Activated CD8-positive, alpha-beta memory T cell treated with anti-CD3 and anti-CD28 coated beads for 1 hour (primary cell): Measurements from ENCODE around the gene USP10.
A peak's percentile ranks its signal among the peaks of the same experiment; 100 is the strongest.

Experiments used
- DNase-seq, 2 donors: peaks; one replicate each; pipeline ENCODE4 v3.0.0-alpha.2; 2020; ENCODE audit warnings: low read depth in 1 of 2; ENCODE audit errors: extremely low read depth in 1 of 2

The USP10 gene

GRCh38 chr16:84795329-84796053 lies 95.7 kb downstream of the USP10 start:
- no peak for DNase-seq

DNA sequence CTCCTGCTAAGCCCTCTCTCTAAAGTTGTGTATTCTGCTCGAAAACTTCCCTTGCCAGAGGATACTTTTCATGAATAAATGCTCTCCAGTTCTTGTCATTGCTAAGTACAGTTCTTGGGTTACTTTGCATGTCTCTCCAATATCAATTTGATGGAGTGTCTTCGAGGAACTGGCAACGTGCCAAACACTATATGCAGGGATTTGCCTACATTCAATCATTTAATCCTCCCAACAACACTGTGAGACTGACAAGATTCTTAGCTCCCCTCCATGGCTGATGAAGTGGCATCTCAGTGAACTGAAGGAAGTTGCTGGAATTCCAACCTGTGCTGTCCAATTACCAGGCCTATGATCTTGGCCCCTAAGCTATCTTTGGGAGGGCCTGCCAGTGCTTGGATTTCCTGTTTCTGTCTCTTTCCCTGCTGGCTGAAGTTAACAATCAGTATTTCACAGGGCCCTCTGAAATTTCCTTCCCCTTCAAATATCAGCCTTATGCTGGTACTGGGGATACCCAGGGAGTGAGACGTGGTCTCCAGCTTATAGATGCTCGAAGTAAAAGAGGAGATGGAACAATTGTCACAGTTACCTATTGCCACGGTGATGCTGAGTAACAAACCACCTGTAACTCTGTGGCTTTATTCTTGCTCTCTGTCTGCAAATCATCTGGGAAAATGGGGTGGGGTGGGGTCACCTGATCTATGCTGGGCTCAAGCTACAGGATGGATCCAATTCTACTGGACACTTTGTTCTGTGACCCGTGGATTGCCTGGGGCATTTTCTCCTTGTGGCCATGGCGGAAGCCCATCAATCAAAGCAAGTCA lies 100.6 kb downstream of the USP10 start:
- DNase-seq = no peak

DNA sequence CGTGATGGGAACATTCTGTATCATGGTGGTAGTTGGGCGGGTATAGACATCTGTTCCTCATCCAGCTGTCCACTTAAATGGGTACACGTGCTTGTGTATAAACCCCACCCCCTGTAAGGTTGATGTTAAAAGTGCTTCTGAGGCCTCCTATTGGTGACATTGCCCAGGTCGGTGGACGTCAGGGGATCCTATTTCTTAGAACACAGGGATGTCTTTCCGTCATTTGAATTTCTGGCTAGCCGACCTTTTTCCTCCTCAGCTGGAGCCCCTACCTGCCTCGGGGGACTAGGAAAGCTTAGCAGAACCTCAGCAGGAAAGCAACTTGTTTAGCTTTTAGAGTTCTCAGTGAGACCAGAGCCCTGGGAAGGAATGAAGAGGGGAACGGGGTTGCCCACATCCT lies 103.3 kb downstream of the USP10 start:
- DNase-seq = no peak

GRCh38 chr16:84804326-84804725 lies 104.5 kb downstream of the USP10 start:
- no peak for DNase-seq

- DNase-seq = no peak
Measured at GRCh38 chr16:84806256-84806889, 106.6 kb downstream of the USP10 start.

- no peak for DNase-seq
Measured at GRCh38 chr16:84806890-84807258, 107.1 kb downstream of the USP10 start.

DNA sequence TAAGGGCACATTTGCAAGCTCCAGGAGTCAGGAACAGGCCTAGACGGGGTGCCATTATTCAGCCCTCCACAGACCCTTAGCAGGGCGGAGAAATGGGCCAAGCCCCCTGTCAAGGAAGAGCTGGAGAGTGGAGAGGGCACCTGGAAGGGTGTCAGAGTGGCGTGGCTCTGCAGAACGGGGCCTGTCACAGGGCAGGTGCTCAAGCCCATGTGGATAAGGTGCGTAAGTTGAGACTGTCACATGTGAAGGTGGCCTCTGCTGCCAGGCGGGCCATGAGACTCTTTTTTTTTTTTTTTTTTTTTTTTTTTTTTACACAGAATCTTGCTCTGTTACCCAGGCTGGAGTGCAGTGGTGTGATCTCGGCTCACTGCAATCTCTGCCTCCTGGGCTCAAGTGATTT lies 108.0 kb downstream of the USP10 start:
- no peak for DNase-seq

- DNase-seq = no peak
Measured at GRCh38 chr16:84808826-84809225, 109.0 kb downstream of the USP10 start.

DNA sequence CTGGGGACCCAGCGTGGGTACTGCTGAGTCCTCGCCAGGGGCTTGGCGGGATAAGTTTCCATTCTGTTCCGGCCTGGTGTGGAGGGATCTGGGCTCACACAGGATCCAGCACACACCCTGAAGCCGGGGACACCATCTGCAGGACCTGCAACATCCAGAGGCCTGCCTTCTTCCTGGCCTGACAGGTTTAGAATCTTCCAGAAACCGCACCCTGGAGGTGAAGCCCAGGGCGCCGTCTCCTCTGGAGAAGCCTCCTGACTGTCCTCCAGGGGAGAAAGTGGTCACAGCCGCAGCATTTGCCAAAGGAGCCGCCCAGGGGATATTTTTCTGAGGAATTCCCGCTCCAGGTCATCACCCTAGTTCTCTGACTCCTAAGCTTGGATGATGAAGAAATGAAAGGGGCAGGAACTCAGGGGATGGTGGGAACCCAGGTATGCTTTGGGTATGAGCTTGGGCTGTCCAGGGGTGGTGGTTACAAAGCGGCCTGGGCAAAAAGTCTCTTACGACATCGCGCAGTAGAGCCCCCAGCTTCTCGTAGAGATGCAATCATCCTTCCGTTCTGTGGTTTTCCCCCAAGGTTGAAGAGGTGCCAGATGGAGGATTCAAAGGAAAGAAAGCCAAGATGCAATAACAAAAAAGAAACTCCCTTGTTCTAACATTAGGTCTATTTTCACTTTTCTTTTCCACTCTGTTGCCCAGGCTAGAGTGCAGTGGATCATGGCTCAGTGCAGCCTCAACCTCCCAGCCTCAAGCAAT lies 110.9 kb downstream of the USP10 start:
- no peak for DNase-seq

DNA sequence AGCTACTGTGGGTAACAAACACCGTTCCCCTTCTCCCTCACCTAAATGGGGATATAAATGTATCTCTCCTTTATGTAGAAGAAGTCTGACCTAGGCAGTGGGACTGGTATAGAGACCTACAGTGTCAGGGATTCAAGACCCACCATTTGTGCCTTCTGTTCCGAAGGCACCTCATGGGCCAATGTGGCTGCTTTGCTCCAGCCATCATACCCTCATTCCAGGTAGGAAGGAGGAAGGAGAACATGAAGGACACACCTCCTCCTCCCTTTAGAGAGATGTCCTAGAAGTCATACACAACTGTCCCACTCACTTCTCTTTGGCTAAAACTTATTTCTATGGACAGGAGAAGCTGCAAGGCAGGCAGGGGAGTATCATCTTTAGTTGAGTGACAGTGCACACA lies 111.7 kb downstream of the USP10 start:
- no peak for DNase-seq

DNA sequence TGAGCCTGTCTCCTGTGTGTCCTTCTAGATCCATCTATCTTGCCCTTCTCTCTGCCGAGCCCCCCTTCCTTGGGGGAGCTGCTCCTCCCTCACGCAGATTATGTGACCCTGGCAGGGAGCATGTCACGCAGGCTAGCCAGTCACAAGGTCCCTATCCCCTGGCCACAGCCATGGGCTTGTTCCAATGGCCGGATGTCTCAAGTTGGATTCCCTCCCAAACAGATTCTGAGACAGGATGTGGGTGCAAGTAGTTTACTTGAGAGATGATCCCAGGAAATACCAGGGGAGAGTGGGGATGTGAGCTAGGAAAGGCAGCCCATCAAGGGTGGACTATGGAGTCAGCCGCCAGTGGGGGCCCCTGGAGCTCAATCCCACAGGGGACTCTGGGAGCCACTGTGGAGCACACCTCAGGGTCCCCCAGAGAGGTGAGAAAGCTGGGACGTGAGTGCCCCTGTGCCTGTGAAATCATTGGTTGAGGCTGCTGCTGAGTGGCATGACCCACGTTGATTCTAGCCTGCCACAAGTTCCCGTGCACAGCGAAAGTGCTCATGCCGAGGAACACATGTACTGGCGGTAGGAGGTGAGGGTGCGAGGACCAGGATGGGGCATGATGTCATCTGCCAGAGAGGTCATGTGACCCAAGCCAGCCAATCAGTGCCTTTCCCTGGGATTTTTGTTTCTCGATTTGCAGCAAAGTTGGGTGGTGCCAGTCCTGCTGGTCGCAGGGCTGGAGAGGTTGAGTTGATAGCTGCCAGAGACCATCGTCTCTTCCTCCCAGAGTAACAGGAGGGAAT lies 113.5 kb downstream of the USP10 start:
- no peak for DNase-seq

GRCh38 chr16:84815462-84815861 lies 115.7 kb downstream of the USP10 start:
- DNase-seq = no peak

- DNase-seq = no peak
Measured at GRCh38 chr16:84816023-84816422, 116.2 kb downstream of the USP10 start.

DNA sequence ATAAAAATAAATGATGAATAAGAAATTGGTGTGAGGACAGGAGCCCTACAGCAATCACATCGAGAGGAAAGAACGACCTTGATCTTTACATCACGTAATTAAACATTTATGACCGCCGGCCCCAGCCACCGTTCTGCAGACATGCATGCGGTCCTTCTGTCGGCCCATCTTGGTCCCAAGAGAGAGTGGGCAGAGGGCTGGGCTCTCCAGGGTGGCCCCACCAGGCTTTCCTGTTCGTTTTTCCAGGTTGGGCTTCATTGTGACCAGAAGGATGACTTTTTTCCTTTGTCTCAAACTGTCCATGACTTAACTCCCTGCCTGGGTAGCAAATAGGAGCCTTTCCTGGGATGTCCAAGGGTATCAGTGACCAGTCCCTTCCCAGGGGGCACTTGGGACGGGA lies 116.7 kb downstream of the USP10 start:
- no peak for DNase-seq

- no peak for DNase-seq
Measured at GRCh38 chr16:84817206-84817605, 117.4 kb downstream of the USP10 start.

DNA sequence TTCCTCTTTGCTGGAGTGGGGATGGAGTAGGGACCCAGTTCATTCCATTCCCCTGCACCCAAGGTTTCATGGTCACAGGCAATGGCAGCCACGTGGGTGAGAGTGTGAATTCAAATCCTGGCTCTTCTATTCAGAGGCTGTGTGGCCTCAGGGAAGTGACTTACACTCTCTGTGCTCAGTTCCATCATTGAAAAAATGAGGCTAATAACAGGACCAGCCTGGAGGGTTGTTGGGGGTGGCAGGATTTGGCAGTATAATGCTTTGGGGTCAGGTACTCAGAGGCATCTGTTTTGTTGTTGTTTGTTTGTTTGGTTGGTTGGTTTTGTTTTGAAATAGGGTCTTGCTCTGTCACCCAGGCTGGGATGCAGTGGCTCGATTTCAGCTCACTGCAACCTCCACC lies 117.8 kb downstream of the USP10 start:
- no peak for DNase-seq

DNA sequence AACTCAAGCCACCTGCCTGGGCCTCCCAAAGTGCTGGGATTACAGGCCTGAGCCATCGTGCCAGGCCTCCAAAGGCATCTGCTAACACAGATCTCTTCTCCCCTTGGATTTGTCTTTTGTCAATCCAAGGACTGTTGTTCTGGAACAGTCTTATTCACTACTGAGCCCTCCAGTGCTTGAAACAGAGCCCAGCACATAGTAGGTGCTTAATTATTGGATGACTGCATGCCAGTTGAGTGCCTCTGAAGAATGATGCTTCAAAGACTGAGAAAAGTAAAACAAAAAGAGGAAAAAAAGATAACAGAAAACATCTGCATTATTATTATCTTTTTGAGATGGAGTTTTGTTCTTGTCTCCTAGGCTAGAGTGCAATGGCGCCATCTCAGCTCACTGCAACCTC lies 118.3 kb downstream of the USP10 start:
- DNase-seq = no peak

DNA sequence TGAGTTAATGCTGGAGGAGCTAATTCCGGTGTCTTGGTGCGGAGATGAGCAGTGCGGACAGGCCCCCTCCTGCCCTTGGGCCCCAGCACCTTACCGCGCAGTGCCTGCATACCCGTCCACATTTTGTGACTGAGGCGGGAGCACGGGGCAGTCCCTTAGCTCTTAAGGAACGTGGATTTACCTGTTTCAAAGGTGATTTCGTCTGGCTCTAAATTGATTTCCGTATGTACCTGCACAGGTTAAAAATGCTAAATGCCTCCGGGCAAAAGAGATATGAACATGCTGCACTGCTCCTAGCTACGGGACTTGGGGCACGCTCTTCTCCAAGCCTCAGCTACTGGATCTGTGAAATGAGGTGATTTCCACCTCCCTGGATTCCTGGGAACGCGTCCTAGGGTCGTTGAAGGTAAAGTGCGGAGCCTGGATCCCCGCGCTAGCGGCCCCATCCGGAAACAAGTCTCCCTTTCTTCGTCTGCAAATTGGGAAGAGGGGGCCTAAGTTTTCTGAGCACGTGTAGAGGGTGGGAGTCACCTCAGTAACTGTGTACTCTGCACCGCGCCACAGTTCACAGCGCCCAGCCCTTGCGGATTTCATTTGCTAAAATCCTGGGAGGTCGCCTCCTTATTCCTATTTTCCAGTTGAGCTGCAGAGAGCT lies 119.3 kb downstream of the USP10 start:
- no peak for DNase-seq

- DNase-seq = peak; percentile 66 to 75
Measured at GRCh38 chr16:84819644-84820304, 120.0 kb downstream of the USP10 start, which contains the start of gene CRISPLD2. CRISPLD2 (plus strand) TSS chr16:84819985; CDS start chr16:84838496, 18,511 bp downstream.
